ENCODE results near the gene ITPR1. TPM values are rescaled to one million over a fixed set of nuclear protein-coding genes. Genes with fewer than 3 reads are reported as not detected.

ITPR1 gene
- total and polyA plus RNA-seq, 2 experiments from 2014 or later, result 1.4 to 2.5 TPM

DNA sequence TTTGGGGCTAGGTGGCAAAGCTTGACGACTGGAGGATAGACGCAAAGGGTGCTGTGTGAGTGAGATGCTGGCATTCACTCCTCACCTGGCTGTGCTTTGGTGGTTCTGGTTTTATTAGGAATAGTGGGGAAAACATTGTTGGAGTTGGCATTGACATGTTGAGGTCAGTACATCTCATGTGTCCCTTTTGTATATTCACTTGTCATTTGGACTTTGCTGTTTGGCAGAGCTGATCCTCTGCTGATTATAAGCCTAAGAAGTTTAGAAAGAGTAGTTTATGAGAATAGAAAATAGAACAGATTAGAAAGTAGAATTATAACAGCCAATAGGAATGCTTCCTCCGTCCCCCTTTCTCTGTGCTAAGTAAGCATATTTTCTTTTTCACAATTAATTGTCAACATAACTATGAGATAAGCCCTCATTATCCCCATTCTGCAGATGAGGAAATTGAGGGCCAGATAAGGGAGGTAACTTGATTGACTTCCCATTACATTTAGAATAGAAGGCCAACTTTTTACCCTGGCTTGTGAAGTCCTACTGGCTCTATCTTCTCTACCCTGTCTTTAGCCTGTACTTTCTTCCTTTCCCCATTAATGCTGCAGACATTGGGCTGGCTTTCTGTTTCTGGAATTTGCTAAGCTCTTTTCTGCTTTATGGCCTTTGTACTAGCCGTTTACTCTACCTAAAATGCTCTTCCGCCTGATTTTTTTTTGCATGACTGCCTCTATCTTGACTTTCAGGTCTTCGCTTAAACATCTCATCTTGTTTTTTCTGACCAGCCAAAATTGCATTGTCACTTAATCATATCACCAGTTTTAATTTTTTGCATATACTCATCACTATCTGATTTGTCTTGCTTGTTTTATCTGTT is 12.8 kb downstream of the ITPR1 start:
- H3K36me3 ChIP-seq (ENCODE audit: low read depth), result no peaks in the 10 kb centered on the region
- H3K9me3 ChIP-seq (ENCODE audit: low read depth), result no peaks in the 10 kb centered on the region
- no peaks in the 10 kb centered on the region for H3F3A ChIP-seq (ENCODE audit: insufficient read depth)
- H3K79me2 ChIP-seq (ENCODE audit: insufficient read depth), result no peaks in the 10 kb centered on the region
- no peak overlapping the region for H3K4me2 ChIP-seq (ENCODE audit: unreplicated experiment)
- no peak overlapping the region for H3K4me3 ChIP-seq
- no peak overlapping the region for H3K9ac ChIP-seq
- no peaks in the 10 kb centered on the region for H3K27me3 ChIP-seq (replicated peaks; ENCODE audit: insufficient read depth)
- no peaks in the 10 kb centered on the region for H4K20me1 ChIP-seq (ENCODE audit: insufficient read depth)
- no peak for DNase-seq
- no peak overlapping the region for H2AFZ ChIP-seq
- WGBS, 2 experiments (ENCODE audit: low coverage in 1 of 2, low lambda C conversion rate in 2 of 2, missing lambda C conversion rate in 2 of 2), result 93 to 96% methylated on average over 6 of the region's 6 CpGs
- in situ Hi-C loops (cut with MboI), result no loop called here
- no peak overlapping the region for H3K27ac ChIP-seq
- no peaks in the 10 kb centered on the region for H3K4me1 ChIP-seq (ENCODE audit: insufficient read depth)
- H3K9me2 ChIP-seq (ENCODE audit: insufficient read depth), result no peaks in the 10 kb centered on the region
- TF ChIP-seq EZH2phosphoT487 (IDR thresholded peaks at IDR 0.05; ENCODE audit: insufficient read depth, low read depth), result no peak

DNA sequence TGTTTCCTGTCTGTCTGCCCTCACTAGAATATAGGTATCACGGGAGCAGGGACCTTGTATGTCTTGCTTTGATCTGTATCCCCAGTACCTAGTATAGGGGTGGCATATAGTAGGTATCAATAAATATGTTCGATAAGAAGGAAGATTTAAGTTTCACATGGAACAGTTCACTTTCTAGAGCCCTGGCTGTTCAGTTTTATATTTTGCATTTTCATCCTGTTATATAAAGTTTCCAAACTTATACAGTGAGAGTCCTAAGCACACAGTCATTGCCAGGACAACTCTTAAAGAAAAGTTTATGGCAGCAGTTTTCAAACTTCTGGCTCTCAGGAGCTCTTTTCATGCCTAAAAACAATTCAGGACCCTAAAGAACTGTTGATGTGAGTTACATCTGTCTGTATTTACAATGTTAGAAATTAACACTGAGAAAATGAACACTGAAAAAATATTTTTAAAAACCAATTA is 13.4 kb downstream of the ITPR1 start:
- DNase-seq, result no peak
- in situ Hi-C loops (cut with MboI), result no loop called here
- no peaks in the 10 kb centered on the region for H3K27me3 ChIP-seq (replicated peaks; ENCODE audit: insufficient read depth)
- H3K9ac ChIP-seq, result no peak overlapping the region
- no peaks in the 10 kb centered on the region for H3F3A ChIP-seq (ENCODE audit: insufficient read depth)
- H3K79me2 ChIP-seq (ENCODE audit: insufficient read depth), result no peaks in the 10 kb centered on the region
- H3K36me3 ChIP-seq (ENCODE audit: low read depth), result no peaks in the 10 kb centered on the region
- H3K4me2 ChIP-seq (ENCODE audit: unreplicated experiment), result no peak overlapping the region
- no peaks in the 10 kb centered on the region for H3K9me2 ChIP-seq (ENCODE audit: insufficient read depth)
- H3K4me3 ChIP-seq, result no peak overlapping the region
- H3K9me3 ChIP-seq (ENCODE audit: low read depth), result no peaks in the 10 kb centered on the region
- H3K4me1 ChIP-seq (ENCODE audit: insufficient read depth), result no peaks in the 10 kb centered on the region
- no peak overlapping the region for H3K27ac ChIP-seq
- TF ChIP-seq EZH2phosphoT487 (IDR thresholded peaks at IDR 0.05; ENCODE audit: insufficient read depth, low read depth) (no peak), EZH2 (IDR thresholded peaks at IDR 0.05; ENCODE audit: insufficient read depth, poor library complexity, severe bottlenecking) (no peak)
- WGBS, 2 experiments (ENCODE audit: low coverage in 1 of 2, low lambda C conversion rate in 2 of 2, missing lambda C conversion rate in 2 of 2), result 49 to 50% methylated on average over 2 of the region's 2 CpGs
- H4K20me1 ChIP-seq (ENCODE audit: insufficient read depth), result no peaks in the 10 kb centered on the region
- no peak overlapping the region for H2AFZ ChIP-seq

DNA sequence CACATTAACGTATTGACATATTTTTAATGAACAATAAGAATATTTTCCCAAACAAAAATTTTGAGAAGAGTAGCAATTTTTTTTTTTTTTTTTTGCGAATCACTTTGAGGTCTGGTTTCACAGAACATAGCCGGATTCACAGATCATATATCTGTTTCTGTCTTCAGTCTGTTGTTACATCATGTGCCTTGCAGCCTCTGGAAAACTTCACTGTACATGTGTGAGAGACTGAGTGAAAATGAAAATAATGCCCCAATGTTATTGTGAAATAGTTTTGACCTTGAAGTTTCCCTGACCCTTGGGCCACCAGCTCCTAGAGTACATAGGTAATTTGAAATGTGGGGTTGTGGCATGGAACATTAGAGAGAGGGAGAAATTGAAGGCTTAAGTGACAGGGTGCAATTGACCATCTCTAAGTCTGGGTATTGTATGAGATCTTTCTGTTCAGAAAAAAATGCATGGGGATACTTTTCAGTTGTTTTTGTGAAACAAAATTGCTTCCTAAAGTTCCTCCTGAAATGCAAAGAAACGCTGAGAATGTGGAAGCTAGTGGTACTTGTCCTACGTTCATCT is 14.0 kb downstream of the ITPR1 start:
- in situ Hi-C loops (cut with MboI), result no loop called here
- DNase-seq, result peak; percentile 25
- no peaks in the 10 kb centered on the region for H3K79me2 ChIP-seq (ENCODE audit: insufficient read depth)
- no peak overlapping the region for H3K4me2 ChIP-seq (ENCODE audit: unreplicated experiment)
- no peaks in the 10 kb centered on the region for H3F3A ChIP-seq (ENCODE audit: insufficient read depth)
- no peaks in the 10 kb centered on the region for H3K9me3 ChIP-seq (ENCODE audit: low read depth)
- TF ChIP-seq EZH2 (IDR thresholded peaks at IDR 0.05; ENCODE audit: insufficient read depth, poor library complexity, severe bottlenecking), result no peak
- TF ChIP-seq EZH2phosphoT487 (IDR thresholded peaks at IDR 0.05; ENCODE audit: insufficient read depth, low read depth), result no peak
- no peak overlapping the region for H3K27ac ChIP-seq
- H3K27me3 ChIP-seq (replicated peaks; ENCODE audit: insufficient read depth), result no peaks in the 10 kb centered on the region
- H3K9me2 ChIP-seq (ENCODE audit: insufficient read depth), result no peaks in the 10 kb centered on the region
- H4K20me1 ChIP-seq (ENCODE audit: insufficient read depth), result no peaks in the 10 kb centered on the region
- no peaks in the 10 kb centered on the region for H3K4me1 ChIP-seq (ENCODE audit: insufficient read depth)
- H3K4me3 ChIP-seq, result no peak overlapping the region
- 34 to 36% methylated on average over 5 of the region's 5 CpGs for WGBS, 2 experiments (ENCODE audit: low coverage in 1 of 2, low lambda C conversion rate in 2 of 2, missing lambda C conversion rate in 2 of 2)
- H3K9ac ChIP-seq, result no peak overlapping the region
- no peak overlapping the region for H2AFZ ChIP-seq
- H3K36me3 ChIP-seq (ENCODE audit: low read depth), result no peaks in the 10 kb centered on the region

DNA sequence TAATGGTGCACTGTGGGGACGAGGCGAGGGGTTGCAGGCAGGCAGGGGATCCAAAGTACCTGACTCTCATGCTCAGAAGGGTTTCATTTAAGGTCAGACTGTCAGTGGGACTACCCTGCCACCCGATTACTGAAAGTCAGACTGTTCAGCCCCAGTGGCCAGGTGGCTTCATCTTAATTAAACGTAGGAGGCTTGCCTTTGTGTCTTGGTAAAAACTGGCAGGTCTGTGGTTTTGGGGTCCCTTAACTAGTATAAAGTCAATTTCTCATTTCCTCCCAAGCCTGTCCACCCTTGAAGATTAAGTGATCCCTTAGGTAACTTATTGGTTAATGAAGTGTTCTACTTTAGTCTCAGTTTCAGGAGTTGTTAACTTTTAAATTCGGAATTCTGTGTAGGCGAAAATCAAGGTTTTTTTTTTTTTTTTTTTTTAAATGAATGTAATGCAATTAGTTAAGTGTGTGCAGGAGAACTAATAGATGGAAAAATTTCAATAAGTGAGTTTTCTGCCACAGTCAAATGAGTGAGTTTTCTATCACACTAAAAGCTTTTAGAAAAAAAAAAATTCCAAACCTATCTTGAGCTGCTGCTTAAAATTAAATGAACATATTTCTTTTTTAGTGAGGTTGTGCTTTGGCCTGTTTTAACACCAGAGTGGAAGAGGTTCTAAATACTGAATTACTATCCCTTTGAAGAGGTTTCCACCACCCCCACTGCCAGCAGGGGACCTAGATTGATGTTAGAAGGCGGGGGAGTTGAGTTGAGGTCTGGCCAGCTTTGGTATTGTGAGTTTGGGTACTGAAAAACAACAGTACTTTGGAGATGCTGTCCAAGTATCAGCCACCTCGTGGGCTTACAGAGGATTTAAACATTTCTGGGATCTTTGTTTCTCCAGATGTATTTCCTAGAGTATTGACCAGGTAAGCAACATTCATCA is 15.2 kb downstream of the ITPR1 start:
- Histone ChIP-seq H3K27me3 (replicated peaks; ENCODE audit: insufficient read depth) (no peaks in the 10 kb centered on the region), H3K4me1 (ENCODE audit: insufficient read depth) (no peaks in the 10 kb centered on the region), H3F3A (ENCODE audit: insufficient read depth) (no peaks in the 10 kb centered on the region), H3K9me3 (ENCODE audit: low read depth) (no peaks in the 10 kb centered on the region), H3K9ac (no peak overlapping the region), H3K4me3 (no peak overlapping the region), H3K27ac (no peak overlapping the region), H4K20me1 (ENCODE audit: insufficient read depth) (no peaks in the 10 kb centered on the region), H3K9me2 (ENCODE audit: insufficient read depth) (no peaks in the 10 kb centered on the region), H3K79me2 (ENCODE audit: insufficient read depth) (no peaks in the 10 kb centered on the region), H2AFZ (no peak overlapping the region), H3K4me2 (ENCODE audit: unreplicated experiment) (no peak overlapping the region), H3K36me3 (ENCODE audit: low read depth) (no peaks in the 10 kb centered on the region)
- no peak for TF ChIP-seq EZH2phosphoT487 (IDR thresholded peaks at IDR 0.05; ENCODE audit: insufficient read depth, low read depth)
- no peak for TF ChIP-seq EZH2 (IDR thresholded peaks at IDR 0.05; ENCODE audit: insufficient read depth, poor library complexity, severe bottlenecking)
- WGBS, 2 experiments (ENCODE audit: low coverage in 1 of 2, low lambda C conversion rate in 2 of 2, missing lambda C conversion rate in 2 of 2), result 69 to 71% methylated on average over 8 of the region's 8 CpGs
- DNase-seq, result no peak
- in situ Hi-C loops (cut with MboI), result no loop called here
